HEK293 (cell line): ENCODE results near the gene ACP4.

Experiments
- CTCF ChIA-PET: fragments of 350-600 bp; formaldehyde crosslinking; extraction: SDS; loops from one replicate; lab custom pipeline; 2021; ENCODE audit warnings: antibody characterized with exemption; lab: Yijun Ruan, JAX
- POLR2A ChIA-PET: fragments of 300-600 bp; formaldehyde crosslinking; extraction: SDS; loops from one replicate; lab custom pipeline; 2020; ENCODE audit warnings: antibody characterized with exemption, inconsistent platforms; lab: Yijun Ruan, JAX
- H3K27ac ChIP-seq: fragments of 200-500 bp; sonication (Bioruptor generic); 2 replicates; pipeline ENCODE4 v1.5.1; 2014; ENCODE audit warnings: low read depth, low read length, control low read depth, inconsistent platforms; ENCODE audit errors: extremely low read depth
- H3K36me3 ChIP-seq, 2 experiments: fragments of 200-500 bp in 1 of 2; sonication (Bioruptor generic) in 1 of 2; 1 replicate in 1 of 2; 2 replicates in 1 of 2; pipeline ENCODE4 v1.5.1; 2014 to 2017; ENCODE audit warnings: inconsistent platforms in 2 of 2, low read length in 2 of 2; ENCODE audit not compliant: control insufficient read depth in 2 of 2, insufficient read depth in 1 of 2
- H3K4me1 ChIP-seq: fragments of 200-500 bp; sonication (Bioruptor generic); 2 replicates; pipeline ENCODE4 v1.5.1; 2014; ENCODE audit warnings: mild to moderate bottlenecking, low read length, inconsistent platforms; ENCODE audit not compliant: control insufficient read depth, insufficient read depth
- H3K4me3 ChIP-seq: 2 replicates; pipeline ENCODE4 v1.5.1; 2011; ENCODE audit warnings: low read depth, mild to moderate bottlenecking, control low read depth, low read length, moderate library complexity
- H3K9me3 ChIP-seq: fragments of 200-500 bp; sonication (Bioruptor generic); 2 replicates; pipeline ENCODE4 v1.5.1; 2014; ENCODE audit warnings: low read depth, low read length, inconsistent platforms; ENCODE audit not compliant: control insufficient read depth, insufficient read depth
- HOXC10 ChIP-seq: sonication (generic); formaldehyde crosslinking; IDR thresholded peaks from 2 replicates; pipeline ENCODE4 v1.8.1; 2023; ENCODE audit warnings: mild to moderate bottlenecking, missing genetic modification reagents
- IKZF3 ChIP-seq: fragments of 450-650 bp; IDR thresholded peaks from 2 replicates; pipeline ENCODE4 v1.5.0; 2018; ENCODE audit warnings: missing biosample characterization, mild to moderate bottlenecking, missing genetic modification characterization, moderate library complexity
- KLF1 ChIP-seq: fragments of 450-650 bp; formaldehyde crosslinking; IDR thresholded peaks from 2 replicates; pipeline ENCODE4 v1.5.1; 2016; ENCODE audit warnings: missing biosample characterization, missing genetic modification characterization
- MZF1 ChIP-seq: fragments of 450-650 bp; formaldehyde crosslinking; IDR thresholded peaks from 2 replicates; pipeline ENCODE4 v1.5.1; 2017; ENCODE audit warnings: missing biosample characterization, missing genetic modification characterization, borderline replicate concordance
- SETDB1 ChIP-seq: IDR thresholded peaks from one replicate; pipeline ENCODE4 v1.6.1; 2017; ENCODE audit warnings: mild to moderate bottlenecking, low read length, moderate library complexity, mixed read lengths; ENCODE audit not compliant: insufficient read length
- SP7 ChIP-seq: fragments of 450-650 bp; formaldehyde crosslinking; IDR thresholded peaks from 2 replicates; pipeline ENCODE4 v1.5.1; 2016; ENCODE audit warnings: missing biosample characterization, missing genetic modification characterization
- ZBTB20 ChIP-seq: fragments of 450-650 bp; formaldehyde crosslinking; IDR thresholded peaks from 2 replicates; pipeline ENCODE4 v1.5.1; 2016; ENCODE audit warnings: missing biosample characterization, missing genetic modification characterization
- ZIC2 ChIP-seq: fragments of 450-650 bp; formaldehyde crosslinking; IDR thresholded peaks from 2 replicates; pipeline ENCODE4 v1.5.1; 2016; ENCODE audit warnings: missing biosample characterization, missing genetic modification characterization
- ZNF19 ChIP-seq: fragments of 450-650 bp; formaldehyde crosslinking; IDR thresholded peaks from 2 replicates; pipeline ENCODE4; 2016; ENCODE audit warnings: missing biosample characterization, missing genetic modification characterization, low read depth
- ZNF302 ChIP-seq: fragments of 450-650 bp; formaldehyde crosslinking; IDR thresholded peaks from 2 replicates; pipeline ENCODE4 v1.5.1; 2016; ENCODE audit warnings: missing biosample characterization, missing genetic modification characterization, low read depth
- ZNF350 ChIP-seq: fragments of 450-650 bp; formaldehyde crosslinking; IDR thresholded peaks from 2 replicates; pipeline ENCODE4 v1.5.0; 2017; ENCODE audit warnings: missing biosample characterization, mild to moderate bottlenecking, missing genetic modification characterization
- ZNF423 ChIP-seq: fragments of 450-650 bp; formaldehyde crosslinking; IDR thresholded peaks from 2 replicates; pipeline ENCODE4 v1.5.1; 2016; ENCODE audit warnings: missing biosample characterization, missing genetic modification characterization
- ZNF629 ChIP-seq: fragments of 450-650 bp; formaldehyde crosslinking; IDR thresholded peaks from 2 replicates; pipeline ENCODE4 v1.5.1; 2017; ENCODE audit warnings: missing biosample characterization, missing genetic modification characterization
- TF ChIP-seq, protein P1 (sequence below): fragments of 450-650 bp; formaldehyde crosslinking; IDR thresholded peaks from 2 replicates; pipeline ENCODE4 v1.5.1; 2017; ENCODE audit warnings: missing biosample characterization, missing genetic modification characterization
- TF ChIP-seq, protein P2 (sequence below): fragments of 450-650 bp; IDR thresholded peaks from 2 replicates; pipeline ENCODE4 v1.5.1; 2018; ENCODE audit warnings: missing biosample characterization, missing genetic modification characterization
- TF ChIP-seq, protein P3 (sequence below): fragments of 450-650 bp; formaldehyde crosslinking; conservative IDR thresholded peaks from 2 replicates; pipeline ENCODE4 v1.5.1; 2016; ENCODE audit warnings: low read depth, missing biosample characterization, missing genetic modification characterization
- TF ChIP-seq, protein P4 (sequence below): fragments of 450-650 bp; formaldehyde crosslinking; IDR thresholded peaks from 2 replicates; pipeline ENCODE4 v1.5.1; 2016; ENCODE audit warnings: missing biosample characterization, missing genetic modification characterization, borderline replicate concordance
- TF ChIP-seq, protein P5 (sequence below): fragments of 450-650 bp; formaldehyde crosslinking; IDR thresholded peaks from 2 replicates; pipeline ENCODE4 v1.5.1; 2016; ENCODE audit warnings: missing biosample characterization, missing genetic modification characterization
- TF ChIP-seq, protein P6 (sequence below): fragments of 450-650 bp; formaldehyde crosslinking; IDR thresholded peaks from 2 replicates; pipeline ENCODE4 v1.5.1; 2016; ENCODE audit warnings: missing biosample characterization, missing genetic modification characterization

Gene ACP4

DNA sequence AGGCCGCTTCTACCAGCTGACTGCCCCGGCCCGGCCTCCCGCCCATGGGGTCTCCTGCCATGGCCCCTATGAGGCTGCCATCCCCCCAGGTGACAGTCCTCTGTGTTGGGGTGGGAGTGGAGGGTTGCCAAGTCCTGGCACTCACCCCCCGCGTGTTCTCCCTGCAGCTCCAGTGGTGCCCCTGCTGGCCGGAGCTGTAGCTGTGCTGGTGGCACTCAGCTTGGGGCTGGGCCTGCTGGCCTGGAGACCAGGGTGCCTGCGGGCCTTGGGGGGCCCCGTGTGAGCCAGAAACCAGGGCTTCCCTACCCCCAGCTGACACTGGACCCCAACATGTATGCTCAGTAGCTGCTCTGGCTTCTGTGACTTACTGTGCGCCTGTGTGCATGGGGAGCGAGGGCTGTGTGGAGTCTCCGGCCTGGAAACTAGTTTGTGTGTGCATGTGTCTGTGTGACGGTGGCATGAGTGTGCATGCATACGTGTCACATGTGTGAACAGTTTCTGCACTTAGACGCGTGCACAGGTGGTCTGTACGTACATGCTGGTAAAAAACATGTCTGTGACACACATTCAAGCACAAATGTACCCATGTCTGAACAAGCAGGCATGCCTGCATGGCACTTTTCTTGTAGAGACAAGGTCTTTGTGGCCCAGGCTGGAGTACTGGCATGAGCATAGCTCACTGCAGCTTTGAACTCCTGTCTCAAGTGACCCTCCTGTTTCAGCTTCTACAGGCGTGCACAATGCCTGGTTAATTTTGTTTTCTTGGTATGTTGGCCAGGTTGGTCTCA lies 4.9 kb downstream of the ACP4 start:
- ChIA-PET POLR2A (interaction anchor here (0.8 to 7.9 kb wide), 9 partner anchors 8 to 466 kb away, joined by 3 to 85 read pairs (median 3); partner anchors contain the start of gene KCNC3), CTCF (interaction anchor here (0.6 to 9.4 kb wide), 4 partner anchors 11 to 126 kb away, joined by 3 to 79 read pairs (median 6); no protein-coding TSS in a partner anchor)
- H3K27ac ChIP-seq: no peak overlapping the region
- peaks cover 4% of the 10 kb centered on the region; the same call in 1 of the 2 replicates for H3K4me1 ChIP-seq
- H3K9me3 ChIP-seq: no peaks in the 10 kb centered on the region
- peaks cover 8 to 50% of the 10 kb centered on the region in 2 experiments; a peak in 2 of 3 replicates for H3K36me3 ChIP-seq
- no peak overlapping the region for H3K4me3 ChIP-seq
- TF ChIP-seq HOXC10: 0 out of 2 replicates have a peak, but pooled peaks have one; percentile 79
- peak; percentile 15; the same call in 1 of the 2 replicates for TF ChIP-seq ZNF629 (tag by site-specific recombination)
- TF ChIP-seq ZNF19 (tag by site-specific recombination): no peak
- TF ChIP-seq, protein P1, sequence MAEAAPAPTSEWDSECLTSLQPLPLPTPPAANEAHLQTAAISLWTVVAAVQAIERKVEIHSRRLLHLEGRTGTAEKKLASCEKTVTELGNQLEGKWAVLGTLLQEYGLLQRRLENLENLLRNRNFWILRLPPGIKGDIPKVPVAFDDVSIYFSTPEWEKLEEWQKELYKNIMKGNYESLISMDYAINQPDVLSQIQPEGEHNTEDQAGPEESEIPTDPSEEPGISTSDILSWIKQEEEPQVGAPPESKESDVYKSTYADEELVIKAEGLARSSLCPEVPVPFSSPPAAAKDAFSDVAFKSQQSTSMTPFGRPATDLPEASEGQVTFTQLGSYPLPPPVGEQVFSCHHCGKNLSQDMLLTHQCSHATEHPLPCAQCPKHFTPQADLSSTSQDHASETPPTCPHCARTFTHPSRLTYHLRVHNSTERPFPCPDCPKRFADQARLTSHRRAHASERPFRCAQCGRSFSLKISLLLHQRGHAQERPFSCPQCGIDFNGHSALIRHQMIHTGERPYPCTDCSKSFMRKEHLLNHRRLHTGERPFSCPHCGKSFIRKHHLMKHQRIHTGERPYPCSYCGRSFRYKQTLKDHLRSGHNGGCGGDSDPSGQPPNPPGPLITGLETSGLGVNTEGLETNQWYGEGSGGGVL: peak; percentile 74
- no peak for TF ChIP-seq SETDB1
- TF ChIP-seq, protein P2, sequence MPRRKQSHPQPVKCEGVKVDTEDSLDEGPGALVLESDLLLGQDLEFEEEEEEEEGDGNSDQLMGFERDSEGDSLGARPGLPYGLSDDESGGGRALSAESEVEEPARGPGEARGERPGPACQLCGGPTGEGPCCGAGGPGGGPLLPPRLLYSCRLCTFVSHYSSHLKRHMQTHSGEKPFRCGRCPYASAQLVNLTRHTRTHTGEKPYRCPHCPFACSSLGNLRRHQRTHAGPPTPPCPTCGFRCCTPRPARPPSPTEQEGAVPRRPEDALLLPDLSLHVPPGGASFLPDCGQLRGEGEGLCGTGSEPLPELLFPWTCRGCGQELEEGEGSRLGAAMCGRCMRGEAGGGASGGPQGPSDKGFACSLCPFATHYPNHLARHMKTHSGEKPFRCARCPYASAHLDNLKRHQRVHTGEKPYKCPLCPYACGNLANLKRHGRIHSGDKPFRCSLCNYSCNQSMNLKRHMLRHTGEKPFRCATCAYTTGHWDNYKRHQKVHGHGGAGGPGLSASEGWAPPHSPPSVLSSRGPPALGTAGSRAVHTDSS (tag by site-specific recombination): peak; percentile 14; the same call in 1 of the 2 replicates
- no peak for TF ChIP-seq ZNF302 (tag by site-specific recombination)
- peak; percentile 99 for TF ChIP-seq ZIC2 (tag by site-specific recombination)
- no peak for TF ChIP-seq ZNF350
- no peak for TF ChIP-seq IKZF3 (tag by site-specific recombination)
- TF ChIP-seq, protein P3, sequence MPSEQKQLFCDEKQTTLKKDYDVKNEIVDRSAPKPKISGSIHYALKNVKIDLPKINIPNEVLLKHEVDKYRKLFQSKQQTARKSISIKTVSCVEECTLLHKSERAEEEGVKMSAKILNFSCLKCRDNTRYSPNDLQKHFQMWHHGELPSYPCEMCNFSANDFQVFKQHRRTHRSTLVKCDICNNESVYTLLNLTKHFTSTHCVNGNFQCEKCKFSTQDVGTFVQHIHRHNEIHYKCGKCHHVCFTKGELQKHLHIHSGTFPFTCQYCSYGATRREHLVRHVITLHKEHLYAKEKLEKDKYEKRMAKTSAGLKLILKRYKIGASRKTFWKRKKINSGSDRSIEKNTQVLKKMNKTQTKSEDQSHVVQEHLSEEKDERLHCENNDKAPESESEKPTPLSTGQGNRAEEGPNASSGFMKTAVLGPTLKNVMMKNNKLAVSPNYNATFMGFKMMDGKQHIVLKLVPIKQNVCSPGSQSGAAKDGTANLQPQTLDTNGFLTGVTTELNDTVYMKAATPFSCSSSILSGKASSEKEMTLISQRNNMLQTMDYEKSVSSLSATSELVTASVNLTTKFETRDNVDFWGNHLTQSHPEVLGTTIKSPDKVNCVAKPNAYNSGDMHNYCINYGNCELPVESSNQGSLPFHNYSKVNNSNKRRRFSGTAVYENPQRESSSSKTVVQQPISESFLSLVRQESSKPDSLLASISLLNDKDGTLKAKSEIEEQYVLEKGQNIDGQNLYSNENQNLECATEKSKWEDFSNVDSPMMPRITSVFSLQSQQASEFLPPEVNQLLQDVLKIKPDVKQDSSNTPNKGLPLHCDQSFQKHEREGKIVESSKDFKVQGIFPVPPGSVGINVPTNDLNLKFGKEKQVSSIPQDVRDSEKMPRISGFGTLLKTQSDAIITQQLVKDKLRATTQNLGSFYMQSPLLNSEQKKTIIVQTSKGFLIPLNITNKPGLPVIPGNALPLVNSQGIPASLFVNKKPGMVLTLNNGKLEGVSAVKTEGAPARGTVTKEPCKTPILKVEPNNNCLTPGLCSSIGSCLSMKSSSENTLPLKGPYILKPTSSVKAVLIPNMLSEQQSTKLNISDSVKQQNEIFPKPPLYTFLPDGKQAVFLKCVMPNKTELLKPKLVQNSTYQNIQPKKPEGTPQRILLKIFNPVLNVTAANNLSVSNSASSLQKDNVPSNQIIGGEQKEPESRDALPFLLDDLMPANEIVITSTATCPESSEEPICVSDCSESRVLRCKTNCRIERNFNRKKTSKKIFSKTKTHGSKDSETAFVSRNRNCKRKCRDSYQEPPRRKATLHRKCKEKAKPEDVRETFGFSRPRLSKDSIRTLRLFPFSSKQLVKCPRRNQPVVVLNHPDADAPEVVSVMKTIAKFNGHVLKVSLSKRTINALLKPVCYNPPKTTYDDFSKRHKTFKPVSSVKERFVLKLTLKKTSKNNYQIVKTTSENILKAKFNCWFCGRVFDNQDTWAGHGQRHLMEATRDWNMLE (tag by site-specific recombination): no peak
- TF ChIP-seq MZF1 (tag by site-specific recombination): no peak
- peak; percentile 5; the same call in 1 of the 2 replicates for TF ChIP-seq ZBTB20 (tag by site-specific recombination)
- peak; percentile 4; the same call in 1 of the 2 replicates for TF ChIP-seq SP7 (tag by site-specific recombination)
- TF ChIP-seq ZNF423 (tag by site-specific recombination): peak; percentile 59
- TF ChIP-seq, protein P4, sequence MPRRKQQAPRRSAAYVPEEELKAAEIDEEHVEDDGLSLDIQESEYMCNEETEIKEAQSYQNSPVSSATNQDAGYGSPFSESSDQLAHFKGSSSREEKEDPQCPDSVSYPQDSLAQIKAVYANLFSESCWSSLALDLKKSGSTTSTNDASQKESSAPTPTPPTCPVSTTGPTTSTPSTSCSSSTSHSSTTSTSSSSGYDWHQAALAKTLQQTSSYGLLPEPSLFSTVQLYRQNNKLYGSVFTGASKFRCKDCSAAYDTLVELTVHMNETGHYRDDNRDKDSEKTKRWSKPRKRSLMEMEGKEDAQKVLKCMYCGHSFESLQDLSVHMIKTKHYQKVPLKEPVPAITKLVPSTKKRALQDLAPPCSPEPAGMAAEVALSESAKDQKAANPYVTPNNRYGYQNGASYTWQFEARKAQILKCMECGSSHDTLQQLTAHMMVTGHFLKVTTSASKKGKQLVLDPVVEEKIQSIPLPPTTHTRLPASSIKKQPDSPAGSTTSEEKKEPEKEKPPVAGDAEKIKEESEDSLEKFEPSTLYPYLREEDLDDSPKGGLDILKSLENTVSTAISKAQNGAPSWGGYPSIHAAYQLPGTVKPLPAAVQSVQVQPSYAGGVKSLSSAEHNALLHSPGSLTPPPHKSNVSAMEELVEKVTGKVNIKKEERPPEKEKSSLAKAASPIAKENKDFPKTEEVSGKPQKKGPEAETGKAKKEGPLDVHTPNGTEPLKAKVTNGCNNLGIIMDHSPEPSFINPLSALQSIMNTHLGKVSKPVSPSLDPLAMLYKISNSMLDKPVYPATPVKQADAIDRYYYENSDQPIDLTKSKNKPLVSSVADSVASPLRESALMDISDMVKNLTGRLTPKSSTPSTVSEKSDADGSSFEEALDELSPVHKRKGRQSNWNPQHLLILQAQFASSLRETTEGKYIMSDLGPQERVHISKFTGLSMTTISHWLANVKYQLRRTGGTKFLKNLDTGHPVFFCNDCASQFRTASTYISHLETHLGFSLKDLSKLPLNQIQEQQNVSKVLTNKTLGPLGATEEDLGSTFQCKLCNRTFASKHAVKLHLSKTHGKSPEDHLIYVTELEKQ (tag by site-specific recombination): no peak
- TF ChIP-seq, protein P5, sequence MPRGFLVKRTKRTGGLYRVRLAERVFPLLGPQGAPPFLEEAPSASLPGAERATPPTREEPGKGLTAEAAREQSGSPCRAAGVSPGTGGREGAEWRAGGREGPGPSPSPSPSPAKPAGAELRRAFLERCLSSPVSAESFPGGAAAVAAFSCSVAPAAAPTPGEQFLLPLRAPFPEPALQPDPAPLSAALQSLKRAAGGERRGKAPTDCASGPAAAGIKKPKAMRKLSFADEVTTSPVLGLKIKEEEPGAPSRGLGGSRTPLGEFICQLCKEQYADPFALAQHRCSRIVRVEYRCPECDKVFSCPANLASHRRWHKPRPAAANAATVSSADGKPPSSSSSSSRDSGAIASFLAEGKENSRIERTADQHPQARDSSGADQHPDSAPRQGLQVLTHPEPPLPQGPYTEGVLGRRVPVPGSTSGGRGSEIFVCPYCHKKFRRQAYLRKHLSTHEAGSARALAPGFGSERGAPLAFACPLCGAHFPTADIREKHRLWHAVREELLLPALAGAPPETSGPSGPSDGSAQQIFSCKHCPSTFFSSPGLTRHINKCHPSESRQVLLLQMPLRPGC (tag by site-specific recombination): no peak
- TF ChIP-seq KLF1: 0 out of 2 replicates have a peak, but pooled peaks have one; percentile 4
- TF ChIP-seq, protein P6, sequence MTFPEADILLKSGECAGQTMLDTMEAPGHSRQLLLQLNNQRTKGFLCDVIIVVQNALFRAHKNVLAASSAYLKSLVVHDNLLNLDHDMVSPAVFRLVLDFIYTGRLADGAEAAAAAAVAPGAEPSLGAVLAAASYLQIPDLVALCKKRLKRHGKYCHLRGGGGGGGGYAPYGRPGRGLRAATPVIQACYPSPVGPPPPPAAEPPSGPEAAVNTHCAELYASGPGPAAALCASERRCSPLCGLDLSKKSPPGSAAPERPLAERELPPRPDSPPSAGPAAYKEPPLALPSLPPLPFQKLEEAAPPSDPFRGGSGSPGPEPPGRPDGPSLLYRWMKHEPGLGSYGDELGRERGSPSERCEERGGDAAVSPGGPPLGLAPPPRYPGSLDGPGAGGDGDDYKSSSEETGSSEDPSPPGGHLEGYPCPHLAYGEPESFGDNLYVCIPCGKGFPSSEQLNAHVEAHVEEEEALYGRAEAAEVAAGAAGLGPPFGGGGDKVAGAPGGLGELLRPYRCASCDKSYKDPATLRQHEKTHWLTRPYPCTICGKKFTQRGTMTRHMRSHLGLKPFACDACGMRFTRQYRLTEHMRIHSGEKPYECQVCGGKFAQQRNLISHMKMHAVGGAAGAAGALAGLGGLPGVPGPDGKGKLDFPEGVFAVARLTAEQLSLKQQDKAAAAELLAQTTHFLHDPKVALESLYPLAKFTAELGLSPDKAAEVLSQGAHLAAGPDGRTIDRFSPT (tag by site-specific recombination): peak; percentile 89; the same call in 1 of the 2 replicates
